IMR-90 (cell line): ENCODE measurements around the gene TTC8. TPM values are rescaled to one million over a fixed set of nuclear protein-coding genes. Genes with fewer than 3 reads are reported as not detected.

Experiments used
- ATAC-seq: fragments of 200-7000 bp; cut with Tn5 transposase; 2 replicates; pipeline ENCODE4 v1.9.1; 2020; ENCODE audit warnings: low read depth, mild to moderate bottlenecking, moderate library complexity
- BruUV-seq: library from RNA; stranded (reverse); fragments of 400-500 nt; replicated peaks from 2 replicates; lab custom pipeline; 2021; lab: Mats Ljungman, UMichigan
- CTCF ChIA-PET: fragments of 300-600 bp; formaldehyde crosslinking; extraction: SDS; loops from one replicate; lab custom pipeline; 2021; ENCODE audit warnings: antibody characterized with exemption; lab: Yijun Ruan, JAX
- POLR2A ChIA-PET: fragments of 300-600 bp; sonication (Branson Sonifier 250); formaldehyde crosslinking; loops from one replicate; lab custom pipeline; 2022; ENCODE audit warnings: antibody characterized with exemption; ENCODE audit not compliant: unreplicated experiment; lab: Charles Lee
- DNase-seq: peaks from one replicate; pipeline ENCODE4 v3.0.0; 2013
- H2AFZ ChIP-seq: replicated peaks from 2 replicates; pipeline ENCODE3; 2013; ENCODE audit warnings: low read length, mild to moderate bottlenecking; ENCODE audit not compliant: poor library complexity
- H2AK5ac ChIP-seq: 2 replicates; pipeline ENCODE4 v1.6.1; 2013; ENCODE audit warnings: low read depth, low read length, inconsistent platforms
- H2AK9ac ChIP-seq: replicated peaks from 2 replicates; pipeline ENCODE3; 2013; ENCODE audit warnings: mild to moderate bottlenecking, low read depth, low read length, moderate library complexity; ENCODE audit not compliant: poor library complexity
- H2BK120ac ChIP-seq: 2 replicates; pipeline ENCODE4 v1.6.1; 2013; ENCODE audit warnings: low read depth, low read length, inconsistent platforms
- H2BK15ac ChIP-seq: 3 replicates; pipeline ENCODE4 v1.6.1; 2013; ENCODE audit warnings: low read depth, low read length, inconsistent platforms
- H2BK20ac ChIP-seq: 2 replicates; pipeline ENCODE4 v1.6.1; 2013; ENCODE audit warnings: low read depth, mild to moderate bottlenecking, inconsistent platforms, low read length, moderate library complexity
- H2BK5ac ChIP-seq: 2 replicates; pipeline ENCODE4 v1.6.1; 2013; ENCODE audit warnings: mild to moderate bottlenecking, low read depth, low read length, inconsistent platforms; ENCODE audit not compliant: poor library complexity, severe bottlenecking
- H3K14ac ChIP-seq: replicated peaks from 2 replicates; pipeline ENCODE4 v1.6.1; 2013; ENCODE audit warnings: low read depth, low read length, inconsistent platforms
- H3K18ac ChIP-seq: 2 replicates; pipeline ENCODE4 v1.6.1; 2013; ENCODE audit warnings: low read depth, low read length, control low read depth
- H3K23ac ChIP-seq: 2 replicates; pipeline ENCODE4 v1.6.1; 2013; ENCODE audit warnings: low read depth, low read length, inconsistent platforms
- H3K27ac ChIP-seq: 2 replicates; pipeline ENCODE4 v1.5.1; 2013; ENCODE audit warnings: mild to moderate bottlenecking, control low read depth, low read length; ENCODE audit not compliant: insufficient read depth
- H3K27me3 ChIP-seq: 2 replicates; pipeline ENCODE4 v1.6.1; 2013; ENCODE audit warnings: low read length; ENCODE audit not compliant: control insufficient read depth, insufficient read depth
- H3K36me3 ChIP-seq: 2 replicates; pipeline ENCODE4 v1.6.1; 2013; ENCODE audit warnings: low read length, mixed read lengths; ENCODE audit not compliant: control insufficient read depth, insufficient read depth
- H3K4ac ChIP-seq: 2 replicates; pipeline ENCODE4 v1.6.1; 2013; ENCODE audit warnings: low read depth, low read length, inconsistent platforms
- H3K4me1 ChIP-seq: 2 replicates; pipeline ENCODE4 v1.6.1; 2013; ENCODE audit warnings: low read length, mixed read lengths; ENCODE audit not compliant: control insufficient read depth, insufficient read depth
- H3K4me2 ChIP-seq: 2 replicates; pipeline ENCODE4 v1.6.1; 2013; ENCODE audit warnings: low read depth, mild to moderate bottlenecking, control low read depth, low read length, moderate library complexity
- H3K4me3 ChIP-seq: 2 replicates; pipeline ENCODE4 v1.5.1; 2013; ENCODE audit warnings: low read depth, mild to moderate bottlenecking, control low read depth, low read length, moderate library complexity; ENCODE audit not compliant: insufficient read depth
- H3K56ac ChIP-seq: 2 replicates; pipeline ENCODE4 v1.6.1; 2013; ENCODE audit warnings: low read length, inconsistent platforms; ENCODE audit not compliant: insufficient read depth; ENCODE audit errors: extremely low read depth
- H3K79me1 ChIP-seq, 2 experiments: 2 replicates each; pipeline ENCODE4 v1.6.1; 2013; ENCODE audit warnings: low read length in 2 of 2, inconsistent platforms in 1 of 2, low read depth in 1 of 2
- H3K9ac ChIP-seq: 2 replicates; pipeline ENCODE4 v1.6.1; 2013; ENCODE audit warnings: low read depth, low read length, control low read depth
- H3K9me1 ChIP-seq: 2 replicates; pipeline ENCODE4 v1.6.1; 2013; ENCODE audit warnings: low read length, inconsistent platforms; ENCODE audit not compliant: insufficient read depth
- H3K9me3 ChIP-seq: 2 replicates; pipeline ENCODE4 v1.6.1; 2013; ENCODE audit warnings: low read length; ENCODE audit not compliant: control insufficient read depth, insufficient read depth
- H4K20me1 ChIP-seq: 2 replicates; pipeline ENCODE4 v1.6.1; 2013; ENCODE audit warnings: low read length, inconsistent platforms; ENCODE audit not compliant: insufficient read depth
- H4K5ac ChIP-seq: 2 replicates; pipeline ENCODE4 v1.6.1; 2013; ENCODE audit warnings: mild to moderate bottlenecking, low read depth, low read length, control low read depth
- H4K8ac ChIP-seq, 2 experiments: 2 replicates each; pipeline ENCODE4 v1.6.1; 2013; ENCODE audit warnings: low read depth in 2 of 2, low read length in 2 of 2, control low read depth in 1 of 2, inconsistent platforms in 1 of 2
- H4K91ac ChIP-seq: 2 replicates; pipeline ENCODE4 v1.6.1; 2013; ENCODE audit warnings: low read depth, low read length, inconsistent platforms; ENCODE audit not compliant: insufficient read depth
- RAD21 ChIP-seq: IDR thresholded peaks from 2 replicates; pipeline ENCODE4 v1.6.1; 2012; ENCODE audit warnings: low read length, improper control_type of control experiment
- USF2 ChIP-seq: fragments of 150-350 bp; IDR thresholded peaks from 2 replicates; pipeline ENCODE4 v1.6.1; 2017; ENCODE audit warnings: mild to moderate bottlenecking, antibody characterized with exemption, low read length, low read depth
- WGBS, 2 experiments: methylation state at CpG; one replicate each; pipeline versions ENCODE4 v1.1.5 to v1.1.7; 2013; ENCODE audit warnings: missing lambda C conversion rate in 2 of 2; ENCODE audit not compliant: insufficient read length in 1 of 2; ENCODE audit errors: extremely low coverage in 2 of 2; 5-methylcytosine and 5-hydroxymethylcytosine counted together
- dilution Hi-C: fragments of 300-500 bp; cut with HindIII; formaldehyde crosslinking; loops from one replicate; pipeline ENCODE4 v1.14.3; 2018; ENCODE audit warnings: low sequenced_read_pairs; ENCODE audit not compliant: unreplicated experiment
- in situ Hi-C: fragments of 300-500 bp; cut with MboI; formaldehyde crosslinking; loops from 3 replicates; pipeline ENCODE4 v1.14.3; 2019; ENCODE audit warnings: low sequenced_read_pairs, inconsistent platforms, mixed read lengths
- intact Hi-C: fragments of 100-400 bp; cut with micrococcal nuclease; formaldehyde crosslinking; loops from 2 replicates; pipeline ENCODE4 v1.10.0; 2022
- polyA plus RNA-seq, 3 experiments: library from polyadenylated mRNA; depleted of rRNA; stranded (reverse); fragments of >200 nt; gene quantifications; 2 replicates each; pipeline ENCODE4 v1.2.3, GENCODE V29; 2012; ENCODE audit warnings: low replicate concordance in 1 of 3
- total RNA-seq: library from RNA; depleted of rRNA; stranded (reverse); fragments of >200 nt; gene quantifications from 2 replicates; pipeline ENCODE4 v1.2.3, GENCODE V29; 2012

TTC8 gene
- total and polyA plus RNA-seq, 2 of the 4 experiments (the other 2 are of a cell fraction), result 48.9 to 84.2 TPM

- Histone ChIP-seq H3K4me1 (peaks cover 8% of the 10 kb centered on the region; the same call in 1 of the 2 replicates), H3K79me1 (peaks cover 15 to 38% of the 10 kb centered on the region in 2 experiments), H4K20me1 (no peaks in the 10 kb centered on the region), H2BK20ac (peak overlapping the region; percentile 45; the same call in 1 of the 2 replicates), H3K36me3 (no peaks in the 10 kb centered on the region), H3K18ac (peak overlapping the region; percentile 62), H2AK5ac (peak overlapping the region; percentile 37), H3K4ac (peak overlapping the region; percentile 91), H3K23ac (peak overlapping the region; percentile 91), H3K9me3 (no peaks in the 10 kb centered on the region), H3K4me3 (peak overlapping the region; percentile 62), H3K27ac (peak overlapping the region; percentile 78), H4K5ac (peak overlapping the region; percentile 58), H2BK120ac (peak overlapping the region; percentile 60), H2AFZ (peak overlapping the region; percentile 91), H3K9me1 (no peaks in the 10 kb centered on the region), H3K14ac (peak overlapping the region; percentile 96), H3K9ac (peak overlapping the region; percentile 78), H4K91ac (peak overlapping the region; percentile 83), H3K56ac (peak overlapping the region; percentile 78; the same call in 1 of the 2 replicates), H3K27me3 (no peaks in the 10 kb centered on the region), H2BK15ac (peak overlapping the region; percentile 17; the same call in 2 of the 3 replicates), H4K8ac (peak overlapping the region; percentile 16 to 90), H3K4me2 (peak overlapping the region; percentile 75), H2BK5ac (peak overlapping the region; percentile 73), H2AK9ac (peak overlapping the region; percentile 85)
- no TSS peak for BruUV-seq
- intact Hi-C loops, result no loop called here
- DNase-seq (peak; percentile 23), ATAC-seq (peak; percentile 3; the same call in 1 of the 2 replicates)
- WGBS, 2 experiments, result no CpG with 5 or more reads among the region's 5 CpGs
- CTCF ChIA-PET, result interaction anchor here (0.6 to 1.2 kb wide), 3 partner anchors 12 to 1229 kb away, joined by 3 to 4 read pairs (median 3); no protein-coding TSS in a partner anchor
- in situ Hi-C loops, result no loop called here
- dilution Hi-C loops, result no loop called here
- TF ChIP-seq USF2 (0 out of 2 replicates have a peak, but pooled peaks have one; percentile 4), RAD21 (no peak)
- POLR2A ChIA-PET, result interaction anchor here (0.6 kb wide), 2 partner anchors 80 to 505 kb away, joined by 3 to 9 read pairs; no protein-coding TSS in a partner anchor
Measured at GRCh38 chr14:88825078-88825458, 617 bp downstream of the TTC8 start.
